ENCODE measurements around the gene IKBKE. TPM values are rescaled to one million over a fixed set of nuclear protein-coding genes. Genes with fewer than 3 reads are reported as not detected.

IKBKE gene
- 1 to 10 TPM; 9.5 to 9.9 TPM for polyA plus RNA-seq

DNA sequence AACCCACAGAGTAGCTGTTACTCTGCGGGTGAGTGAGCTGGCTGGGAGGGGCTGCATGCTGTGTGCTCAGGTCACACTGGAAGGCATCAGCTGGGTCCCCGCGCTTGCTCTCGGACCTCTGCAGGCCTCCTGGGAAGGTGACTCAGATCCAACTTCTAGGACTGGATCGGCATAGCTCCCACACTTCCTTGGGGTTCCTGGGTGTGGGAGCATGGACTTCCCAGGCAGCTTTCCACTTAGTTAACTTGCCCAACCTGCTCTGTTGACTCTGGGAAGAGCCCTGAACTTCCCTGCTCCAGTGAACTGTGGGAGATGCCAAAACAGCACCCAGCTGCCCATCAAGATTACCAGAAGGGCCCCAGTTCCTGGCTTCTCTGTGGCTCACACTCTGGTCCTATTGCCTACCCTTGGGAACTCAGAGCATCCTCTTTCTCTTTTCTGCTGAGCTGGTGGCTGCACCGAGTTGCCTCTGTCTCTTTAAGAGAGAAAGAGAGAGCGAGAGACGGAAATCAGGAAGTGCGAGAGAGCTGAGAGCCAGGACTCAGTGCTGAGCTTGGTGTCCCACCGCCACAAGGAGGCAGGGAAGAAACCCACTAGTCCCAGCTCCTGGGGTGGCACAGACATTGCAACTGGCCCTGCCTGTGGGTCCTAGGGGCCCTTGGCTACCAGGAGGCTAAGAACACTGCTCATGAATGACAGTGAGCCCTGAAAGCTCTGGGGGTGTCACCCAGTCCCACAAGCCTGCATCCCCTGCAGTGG is at the start of gene IKBKE:
TSS of gene IKBKE (plus strand) at position 544 of the 759 bp plus-strand sequence. CDS start 2,752 bp downstream, outside the sequence.
- peaks cover 4 to 8% of the 10 kb centered on the region in 2 donors for H3K36me3 ChIP-seq (ENCODE audit: control insufficient read depth in 2 of 2, insufficient read depth in 2 of 2, low read length in 1 of 2)

DNA sequence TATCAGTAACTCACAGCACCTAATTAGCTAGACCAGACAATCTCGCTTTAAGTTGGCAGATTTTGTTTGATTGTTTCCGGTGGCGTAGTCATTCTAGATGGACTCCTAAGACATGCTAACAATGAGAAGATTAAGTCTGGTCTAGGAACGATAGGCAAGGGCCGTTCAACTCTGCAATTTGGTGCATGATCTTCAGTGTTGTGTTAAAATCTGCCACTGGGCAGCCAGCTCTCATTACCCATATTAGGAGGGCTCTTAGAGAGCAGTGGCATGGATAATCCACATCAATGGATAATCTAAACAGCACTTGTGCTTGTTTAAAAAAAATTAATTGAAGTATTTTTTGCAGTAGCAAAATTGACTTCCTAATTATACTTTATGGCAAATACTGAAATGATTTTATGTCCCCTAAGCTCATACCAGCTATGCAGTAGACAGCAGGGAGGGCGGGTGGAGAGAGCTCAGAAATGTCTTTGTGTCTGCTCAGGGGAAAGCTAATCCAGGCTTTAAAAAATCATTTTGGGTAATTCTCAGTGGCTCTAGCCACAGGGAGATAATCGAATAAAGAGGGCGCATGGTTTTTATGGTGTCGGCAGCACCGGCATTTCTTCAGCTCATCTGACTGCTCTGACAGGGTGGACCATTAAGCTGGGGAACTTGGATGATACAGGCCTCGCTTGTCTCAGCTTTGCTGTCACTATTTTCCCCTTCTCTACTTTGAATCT is 48.5 kb upstream of the IKBKE start:
- H3K9me3 ChIP-seq (ENCODE audit: control insufficient read depth in 2 of 2, insufficient read depth in 1 of 2, low read depth in 1 of 2, low read length in 1 of 2): no peaks in the 10 kb centered on the region
- H3K36me3 ChIP-seq (ENCODE audit: control insufficient read depth in 2 of 2, insufficient read depth in 2 of 2, low read length in 1 of 2): peaks cover 2 to 5% of the 10 kb centered on the region in 2 donors
- no peaks in the 10 kb centered on the region for H3K27me3 ChIP-seq (ENCODE audit: control insufficient read depth in 1 of 2, insufficient read depth in 2 of 2, low read length in 2 of 2)
- no peak overlapping the region for H3K27ac ChIP-seq (ENCODE audit: low read depth in 2 of 2, low read length in 1 of 2)
- 88% methylated on average over 11 of the region's 11 CpGs for WGBS, 2 donors
- H3K4me3 ChIP-seq (ENCODE audit: low read depth in 1 of 2, low read length in 2 of 2): no peak overlapping the region
- no peaks in the 10 kb centered on the region for H3K4me1 ChIP-seq (ENCODE audit: control insufficient read depth in 2 of 2, insufficient read depth in 2 of 2, low read length in 1 of 2)

More for the DNA sequence above, at the start of gene IKBKE:
- Histone ChIP-seq H3K27me3 (ENCODE audit: control insufficient read depth in 1 of 2, insufficient read depth in 2 of 2, low read length in 2 of 2) (no peaks in the 10 kb centered on the region), H3K4me3 (ENCODE audit: low read depth in 1 of 2, low read length in 2 of 2) (peak within 1 kb of the TSS; percentile 73 to 77), H3K9me3 (ENCODE audit: control insufficient read depth in 2 of 2, insufficient read depth in 1 of 2, low read depth in 1 of 2, low read length in 1 of 2) (no peaks in the 10 kb centered on the region), H3K4me1 (ENCODE audit: control insufficient read depth in 2 of 2, insufficient read depth in 2 of 2, low read length in 1 of 2) (peaks cover 9 to 21% of the 10 kb centered on the region in 2 donors), H3K27ac (ENCODE audit: low read depth in 2 of 2, low read length in 1 of 2) (peak within 1 kb of the TSS; percentile 71 to 87)
- 7 to 8% methylated on average over 10 of the region's 10 CpGs for WGBS, 2 donors

DNA sequence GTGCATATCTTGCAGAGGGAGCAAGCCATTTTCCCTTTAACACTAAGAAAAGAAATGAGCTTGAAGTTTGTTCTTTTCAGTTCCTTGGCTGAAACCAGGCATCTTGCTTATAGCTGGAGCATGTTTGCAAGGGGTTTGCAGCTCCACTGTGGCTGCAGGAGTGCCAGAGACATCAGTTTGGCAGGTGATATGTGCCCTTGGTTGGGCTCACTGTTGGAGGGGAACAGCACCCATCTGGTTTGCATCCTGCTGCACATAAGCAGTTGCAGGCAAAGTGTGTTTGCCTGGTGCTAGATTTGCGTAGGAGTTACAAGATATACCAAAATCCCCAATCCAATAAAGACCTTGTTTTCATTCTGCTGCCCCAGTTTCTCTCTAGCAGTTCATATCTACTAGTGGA is 47.8 kb upstream of the IKBKE start:
- Histone ChIP-seq H3K36me3 (ENCODE audit: control insufficient read depth in 2 of 2, insufficient read depth in 2 of 2, low read length in 1 of 2) (peaks cover 2 to 5% of the 10 kb centered on the region in 2 donors), H3K27me3 (ENCODE audit: control insufficient read depth in 1 of 2, insufficient read depth in 2 of 2, low read length in 2 of 2) (no peaks in the 10 kb centered on the region), H3K9me3 (ENCODE audit: control insufficient read depth in 2 of 2, insufficient read depth in 1 of 2, low read depth in 1 of 2, low read length in 1 of 2) (no peaks in the 10 kb centered on the region), H3K4me1 (ENCODE audit: control insufficient read depth in 2 of 2, insufficient read depth in 2 of 2, low read length in 1 of 2) (no peaks in the 10 kb centered on the region), H3K27ac (ENCODE audit: low read depth in 2 of 2, low read length in 1 of 2) (no peak overlapping the region), H3K4me3 (ENCODE audit: low read depth in 1 of 2, low read length in 2 of 2) (no peak overlapping the region)
- WGBS, 2 donors: 96 to 100% methylated on average over 1 of the region's 1 CpG

DNA sequence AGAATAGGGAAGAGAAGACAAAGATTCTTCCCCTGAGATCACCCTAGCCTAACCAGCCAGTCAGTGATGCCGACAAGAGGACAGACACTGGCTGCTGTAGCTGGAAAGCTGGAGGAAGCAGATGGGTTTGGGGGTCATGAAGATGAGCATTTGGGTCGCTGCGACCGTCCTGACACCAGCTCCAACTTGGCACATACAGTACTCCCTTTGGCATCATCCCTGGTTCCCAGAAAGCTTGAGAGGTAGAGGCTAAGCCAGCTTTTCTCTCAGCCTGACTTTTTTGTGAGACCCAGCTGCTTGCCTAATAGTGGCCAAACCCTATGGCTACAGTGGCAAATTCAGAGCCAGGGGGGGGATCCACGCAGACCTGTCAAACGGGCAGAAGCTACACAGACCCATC is 43.0 kb upstream of the IKBKE start:
- Histone ChIP-seq H3K4me1 (ENCODE audit: control insufficient read depth in 2 of 2, insufficient read depth in 2 of 2, low read length in 1 of 2) (no peaks in the 10 kb centered on the region), H3K9me3 (ENCODE audit: control insufficient read depth in 2 of 2, insufficient read depth in 1 of 2, low read depth in 1 of 2, low read length in 1 of 2) (no peaks in the 10 kb centered on the region), H3K27ac (ENCODE audit: low read depth in 2 of 2, low read length in 1 of 2) (no peak overlapping the region), H3K36me3 (ENCODE audit: control insufficient read depth in 2 of 2, insufficient read depth in 2 of 2, low read length in 1 of 2) (peaks cover 0 to 2% of the 10 kb centered on the region in 2 donors), H3K4me3 (ENCODE audit: low read depth in 1 of 2, low read length in 2 of 2) (no peak overlapping the region), H3K27me3 (ENCODE audit: control insufficient read depth in 1 of 2, insufficient read depth in 2 of 2, low read length in 2 of 2) (no peaks in the 10 kb centered on the region)
- 93 to 94% methylated on average over 6 of the region's 6 CpGs for WGBS, 2 donors

- Histone ChIP-seq H3K36me3 (ENCODE audit: control insufficient read depth in 2 of 2, insufficient read depth in 2 of 2, low read length in 1 of 2) (peaks cover 0 to 2% of the 10 kb centered on the region in 2 donors), H3K4me3 (ENCODE audit: low read depth in 1 of 2, low read length in 2 of 2) (no peak overlapping the region), H3K27me3 (ENCODE audit: control insufficient read depth in 1 of 2, insufficient read depth in 2 of 2, low read length in 2 of 2) (no peaks in the 10 kb centered on the region), H3K9me3 (ENCODE audit: control insufficient read depth in 2 of 2, insufficient read depth in 1 of 2, low read depth in 1 of 2, low read length in 1 of 2) (no peaks in the 10 kb centered on the region), H3K4me1 (ENCODE audit: control insufficient read depth in 2 of 2, insufficient read depth in 2 of 2, low read length in 1 of 2) (no peaks in the 10 kb centered on the region), H3K27ac (ENCODE audit: low read depth in 2 of 2, low read length in 1 of 2) (no peak overlapping the region)
- WGBS, 2 donors: 87 to 88% methylated on average over 4 of the region's 4 CpGs
These were observed 40.9 kb upstream of the IKBKE start for GRCh38 chr1:206429421-206429820.

- Histone ChIP-seq H3K27ac (ENCODE audit: low read depth in 2 of 2, low read length in 1 of 2) (no peak overlapping the region), H3K36me3 (ENCODE audit: control insufficient read depth in 2 of 2, insufficient read depth in 2 of 2, low read length in 1 of 2) (peaks cover 0 to 2% of the 10 kb centered on the region in 2 donors), H3K9me3 (ENCODE audit: control insufficient read depth in 2 of 2, insufficient read depth in 1 of 2, low read depth in 1 of 2, low read length in 1 of 2) (no peaks in the 10 kb centered on the region), H3K4me3 (ENCODE audit: low read depth in 1 of 2, low read length in 2 of 2) (no peak overlapping the region), H3K4me1 (ENCODE audit: control insufficient read depth in 2 of 2, insufficient read depth in 2 of 2, low read length in 1 of 2) (no peaks in the 10 kb centered on the region), H3K27me3 (ENCODE audit: control insufficient read depth in 1 of 2, insufficient read depth in 2 of 2, low read length in 2 of 2) (no peaks in the 10 kb centered on the region)
- 62 to 69% methylated on average over 9 of the region's 9 CpGs for WGBS, 2 donors
These were observed 40.0 kb upstream of the IKBKE start for GRCh38 chr1:206430031-206430983.

GRCh38 chr1:206435445-206435844 is 34.8 kb upstream of the IKBKE start:
- H3K4me3 ChIP-seq (ENCODE audit: low read depth in 1 of 2, low read length in 2 of 2): no peak overlapping the region
- WGBS, 2 donors: 82 to 83% methylated on average over 1 of the region's 1 CpG
- H3K36me3 ChIP-seq (ENCODE audit: control insufficient read depth in 2 of 2, insufficient read depth in 2 of 2, low read length in 1 of 2): peaks cover 0 to 15% of the 10 kb centered on the region in 2 donors
- H3K4me1 ChIP-seq (ENCODE audit: control insufficient read depth in 2 of 2, insufficient read depth in 2 of 2, low read length in 1 of 2): no peaks in the 10 kb centered on the region
- no peaks in the 10 kb centered on the region for H3K27me3 ChIP-seq (ENCODE audit: control insufficient read depth in 1 of 2, insufficient read depth in 2 of 2, low read length in 2 of 2)
- H3K27ac ChIP-seq (ENCODE audit: low read depth in 2 of 2, low read length in 1 of 2): no peak overlapping the region
- no peaks in the 10 kb centered on the region for H3K9me3 ChIP-seq (ENCODE audit: control insufficient read depth in 2 of 2, insufficient read depth in 1 of 2, low read depth in 1 of 2, low read length in 1 of 2)

DNA sequence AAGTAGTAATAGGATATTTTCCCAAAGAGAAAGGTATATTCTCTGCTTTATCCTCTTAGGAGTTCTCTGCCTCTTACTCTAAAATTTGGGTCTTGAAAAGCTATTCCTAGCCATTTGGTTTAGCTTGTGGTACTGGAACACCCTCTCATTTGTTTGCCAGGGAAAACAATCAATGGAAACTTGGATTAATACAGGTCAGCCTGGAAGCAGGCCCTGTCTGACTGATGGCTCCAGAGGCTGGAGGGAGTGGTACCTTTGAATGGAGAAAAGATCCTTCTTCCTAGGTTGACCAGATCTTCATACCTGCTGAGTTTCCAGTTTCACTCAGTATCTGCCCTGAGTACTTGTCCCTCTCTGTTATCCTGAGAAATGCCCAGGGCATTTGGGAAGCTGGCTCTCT is 31.7 kb upstream of the IKBKE start:
- Histone ChIP-seq H3K27ac (ENCODE audit: low read depth in 2 of 2, low read length in 1 of 2) (no peak overlapping the region), H3K4me3 (ENCODE audit: low read depth in 1 of 2, low read length in 2 of 2) (no peak overlapping the region), H3K27me3 (ENCODE audit: control insufficient read depth in 1 of 2, insufficient read depth in 2 of 2, low read length in 2 of 2) (no peaks in the 10 kb centered on the region), H3K4me1 (ENCODE audit: control insufficient read depth in 2 of 2, insufficient read depth in 2 of 2, low read length in 1 of 2) (no peaks in the 10 kb centered on the region), H3K9me3 (ENCODE audit: control insufficient read depth in 2 of 2, insufficient read depth in 1 of 2, low read depth in 1 of 2, low read length in 1 of 2) (no peaks in the 10 kb centered on the region), H3K36me3 (ENCODE audit: control insufficient read depth in 2 of 2, insufficient read depth in 2 of 2, low read length in 1 of 2) (peaks cover 0 to 23% of the 10 kb centered on the region in 2 donors)

DNA sequence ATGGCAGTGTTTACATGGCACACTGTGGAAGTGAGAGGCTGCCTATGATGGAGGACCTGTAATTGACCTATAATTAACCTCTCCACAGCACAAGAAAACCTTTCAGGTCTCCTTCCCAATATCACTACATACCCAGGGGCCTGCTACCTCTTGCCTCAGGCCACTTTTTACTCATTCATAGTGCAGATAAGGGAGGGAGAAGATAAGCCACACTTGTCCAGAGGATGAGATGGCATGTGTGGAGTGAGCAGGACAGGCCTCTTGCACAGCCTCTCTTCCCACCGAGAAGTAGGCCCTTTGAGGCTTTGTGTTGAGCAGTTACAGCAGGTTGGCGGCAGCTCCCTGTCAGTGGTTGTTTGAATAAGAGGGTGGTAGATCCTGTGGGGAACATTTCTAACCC is 31.1 kb upstream of the IKBKE start:
- no peak overlapping the region for H3K27ac ChIP-seq (ENCODE audit: low read depth in 2 of 2, low read length in 1 of 2)
- no peaks in the 10 kb centered on the region for H3K4me1 ChIP-seq (ENCODE audit: control insufficient read depth in 2 of 2, insufficient read depth in 2 of 2, low read length in 1 of 2)
- H3K36me3 ChIP-seq (ENCODE audit: control insufficient read depth in 2 of 2, insufficient read depth in 2 of 2, low read length in 1 of 2): peaks cover 0 to 23% of the 10 kb centered on the region in 2 donors
- 83 to 94% methylated on average over 2 of the region's 2 CpGs for WGBS, 2 donors
- no peak overlapping the region for H3K4me3 ChIP-seq (ENCODE audit: low read depth in 1 of 2, low read length in 2 of 2)
- no peaks in the 10 kb centered on the region for H3K27me3 ChIP-seq (ENCODE audit: control insufficient read depth in 1 of 2, insufficient read depth in 2 of 2, low read length in 2 of 2)
- no peaks in the 10 kb centered on the region for H3K9me3 ChIP-seq (ENCODE audit: control insufficient read depth in 2 of 2, insufficient read depth in 1 of 2, low read depth in 1 of 2, low read length in 1 of 2)
